Eye (tissue), 1 donor: Measurements from ENCODE around the gene TTC28.
A peak's percentile ranks its signal among the peaks of the same experiment; 100 is the strongest.
"Not testable (repeated sequence)": the region's sequence is repeated elsewhere in the genome, so short reads cannot be mapped to it uniquely, and the experiment has no call there.

Experiments
- DNase-seq: peaks from one replicate; pipeline ENCODE4 v3.0.0-alpha.2; 2015

Gene TTC28

DNA sequence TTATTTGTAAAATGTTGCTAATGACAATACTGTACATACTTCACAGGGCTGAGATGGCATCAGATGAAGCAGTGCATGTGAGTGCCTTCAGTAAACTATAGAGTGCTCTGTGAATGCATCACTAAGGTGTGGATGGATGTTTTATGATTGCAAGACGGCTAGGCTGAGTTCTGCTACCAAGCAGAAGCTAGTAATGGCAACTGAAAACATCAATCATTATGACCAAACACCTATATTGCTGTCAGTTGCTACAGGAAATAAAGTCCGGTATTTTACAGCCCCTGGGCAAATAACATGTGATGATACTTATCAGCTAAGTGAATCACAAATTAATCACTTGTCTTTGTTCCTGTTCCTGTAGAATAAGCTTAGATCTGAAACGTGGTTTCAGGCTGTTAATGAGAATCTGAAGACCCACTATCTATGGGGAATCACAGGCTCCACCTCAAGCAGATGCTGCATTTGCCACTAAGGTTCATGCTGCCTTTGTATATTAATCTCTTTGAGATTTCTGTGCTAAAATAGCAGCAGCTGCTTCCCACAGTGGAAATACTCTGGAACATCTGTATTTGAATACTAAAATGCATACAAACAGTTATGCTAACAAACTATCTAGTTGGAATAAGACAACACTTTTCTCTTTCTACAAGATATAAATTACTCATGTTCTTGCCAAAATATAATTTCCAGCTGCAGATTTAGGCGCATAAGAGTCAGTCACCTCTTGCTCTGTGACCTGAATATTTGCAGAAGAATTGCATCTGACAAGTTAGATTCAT lies 506.6 kb downstream of the TTC28 start:
- DNase-seq: peak; percentile 42

DNA sequence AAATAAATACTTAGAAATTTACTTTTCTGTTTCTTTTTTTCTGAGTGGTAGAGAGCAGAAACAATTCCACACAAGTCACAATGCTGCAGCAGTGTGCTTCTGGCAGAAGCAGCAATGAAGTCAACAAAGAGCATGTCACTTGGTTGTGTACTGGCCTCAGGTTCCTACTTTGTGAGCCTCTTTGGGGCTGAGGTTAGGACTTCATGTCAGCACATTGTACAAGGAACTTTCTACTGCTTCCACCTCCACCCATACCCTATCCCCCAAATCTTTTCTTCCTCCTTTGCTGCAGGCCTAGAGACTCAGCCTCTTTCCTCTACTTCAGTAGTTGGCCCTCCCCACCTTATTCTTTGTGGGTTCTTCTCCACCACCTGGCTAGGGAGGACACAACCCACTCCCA lies 507.9 kb downstream of the TTC28 start:
- peak; percentile 33 for DNase-seq

DNA sequence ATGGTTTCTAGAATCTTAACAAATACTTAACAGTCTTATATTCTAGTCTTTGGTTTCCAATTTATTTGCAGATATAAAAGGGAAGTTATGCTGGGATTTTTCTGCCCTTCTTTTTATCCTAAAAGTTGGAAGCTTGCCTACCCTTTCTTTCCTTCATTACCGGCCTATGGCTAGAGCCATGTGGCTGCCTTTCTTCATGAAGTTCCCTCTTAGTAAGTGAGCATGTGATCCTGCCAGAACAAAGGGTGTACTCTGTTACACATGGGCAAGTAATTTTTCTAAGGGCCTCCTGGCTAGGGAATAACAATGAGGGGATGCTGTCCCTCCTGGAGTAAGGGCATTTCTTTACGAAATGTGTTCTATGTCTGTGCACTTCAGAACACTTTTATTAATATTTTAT lies 508.5 kb downstream of the TTC28 start:
- peak; percentile 87 for DNase-seq

DNA sequence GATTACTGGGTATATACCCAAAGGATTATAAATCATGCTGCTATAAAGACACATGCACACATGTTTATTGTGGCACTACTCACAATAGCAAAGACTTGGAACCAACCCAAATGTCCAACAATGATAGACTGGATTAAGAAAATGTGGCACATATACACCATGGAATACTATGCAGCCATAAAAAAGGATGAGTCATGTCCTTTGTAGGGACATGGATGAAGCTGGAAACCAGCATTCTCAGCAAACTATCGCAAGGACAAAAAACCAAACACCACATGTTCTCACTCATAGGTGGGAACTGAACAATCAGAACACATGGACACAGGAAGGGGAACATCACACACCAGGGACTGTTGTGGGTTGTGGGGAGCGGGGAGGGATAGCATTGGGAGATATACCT lies 510.3 kb downstream of the TTC28 start:
- DNase-seq: not testable (repeated sequence)

DNA sequence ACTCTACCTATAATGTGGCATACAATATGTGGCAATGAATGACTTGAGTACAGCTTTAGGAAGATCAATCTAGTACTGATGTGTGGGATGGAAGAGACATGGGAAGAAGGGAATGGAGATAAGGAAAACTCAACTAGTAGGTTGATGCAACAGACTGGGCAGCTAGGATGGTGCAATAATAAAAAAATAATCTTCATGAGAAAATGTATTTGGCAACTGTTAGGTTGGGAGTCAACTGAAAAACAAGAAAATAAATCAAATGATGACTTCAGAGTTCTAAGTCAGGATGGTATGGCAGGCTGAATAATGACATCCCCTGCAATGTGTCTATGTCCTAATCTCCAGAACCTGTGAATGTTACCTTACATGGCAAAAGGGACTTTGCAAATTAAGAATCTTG lies 523.8 kb downstream of the TTC28 start:
- no peak for DNase-seq

DNA sequence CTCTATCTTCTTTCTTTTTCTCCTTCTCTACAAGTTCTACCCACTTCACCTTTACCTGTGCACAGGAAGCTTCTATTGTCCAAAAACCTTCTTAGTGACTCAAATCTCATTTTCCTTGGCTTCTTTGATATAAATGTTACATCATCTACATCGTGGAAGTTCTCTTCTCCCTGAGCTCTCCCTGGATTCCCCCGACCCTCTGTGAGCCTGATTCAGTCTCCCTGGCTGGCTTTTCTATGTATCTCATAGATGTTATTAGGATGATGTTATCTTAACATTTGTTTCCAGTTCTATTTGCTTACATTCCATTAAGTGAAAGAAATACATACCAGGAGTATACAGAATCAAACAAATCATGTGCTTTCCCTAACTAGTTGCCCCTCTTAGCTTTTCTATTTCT lies 524.8 kb downstream of the TTC28 start:
- DNase-seq: no peak

DNA sequence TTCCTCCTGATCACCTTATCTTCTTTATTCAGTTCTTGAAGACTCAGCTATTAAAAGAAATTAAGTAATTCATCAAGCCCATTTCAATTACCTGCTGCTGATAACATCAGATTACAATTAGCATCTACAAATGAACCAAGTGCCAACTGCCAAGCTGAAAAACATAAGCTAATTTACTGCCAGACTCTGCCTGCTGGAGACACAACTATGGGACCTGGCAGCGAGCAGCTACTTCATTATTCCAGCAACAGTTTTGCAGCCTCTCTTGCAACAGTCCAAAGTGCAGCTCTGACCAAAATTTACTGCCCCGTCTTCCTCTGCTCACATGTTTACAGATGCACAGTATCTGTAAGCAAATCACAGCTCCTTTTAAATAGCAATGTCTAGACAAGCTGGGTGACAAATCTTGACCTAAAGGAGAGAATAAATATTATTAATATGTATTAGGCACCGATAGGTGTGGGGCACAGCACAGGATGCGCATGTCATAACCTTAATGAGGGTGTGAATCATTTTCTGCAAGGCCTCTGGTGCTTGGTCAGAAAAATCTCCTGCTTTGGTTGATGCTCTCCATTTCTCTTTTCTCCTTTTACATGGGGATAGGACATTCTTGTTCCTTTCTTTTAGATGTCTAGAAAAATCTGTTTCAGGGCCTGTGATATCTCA lies 528.4 kb downstream of the TTC28 start:
- DNase-seq: no peak

DNA sequence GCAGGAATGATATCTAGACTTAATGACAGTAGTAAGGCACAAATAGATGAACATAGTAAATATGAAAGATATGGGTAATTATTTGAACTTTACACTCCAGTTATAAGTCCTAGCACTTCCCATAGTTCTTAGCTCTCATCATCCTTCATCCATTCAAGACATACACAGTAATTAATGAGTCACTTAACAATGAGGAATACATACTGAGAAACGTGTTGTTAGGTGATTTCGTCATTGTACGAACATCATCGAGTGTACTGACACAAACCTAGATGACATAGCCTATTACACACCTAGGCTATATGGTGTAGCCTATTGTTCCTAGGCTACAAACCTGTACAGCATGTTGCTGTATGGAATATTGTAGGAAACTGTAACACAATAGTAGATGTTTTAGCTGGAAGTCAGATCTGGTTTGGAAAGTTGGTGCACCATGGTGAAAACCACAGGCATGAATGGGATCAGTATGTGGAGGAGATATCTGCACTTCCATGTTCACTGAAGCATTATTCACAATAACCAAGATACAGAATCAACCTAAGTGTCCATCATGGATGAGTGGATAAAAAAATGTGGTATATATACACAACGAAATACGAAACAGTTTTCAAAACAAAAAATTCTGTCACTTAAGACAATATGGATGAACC lies 530.7 kb downstream of the TTC28 start:
- DNase-seq: no peak

DNA sequence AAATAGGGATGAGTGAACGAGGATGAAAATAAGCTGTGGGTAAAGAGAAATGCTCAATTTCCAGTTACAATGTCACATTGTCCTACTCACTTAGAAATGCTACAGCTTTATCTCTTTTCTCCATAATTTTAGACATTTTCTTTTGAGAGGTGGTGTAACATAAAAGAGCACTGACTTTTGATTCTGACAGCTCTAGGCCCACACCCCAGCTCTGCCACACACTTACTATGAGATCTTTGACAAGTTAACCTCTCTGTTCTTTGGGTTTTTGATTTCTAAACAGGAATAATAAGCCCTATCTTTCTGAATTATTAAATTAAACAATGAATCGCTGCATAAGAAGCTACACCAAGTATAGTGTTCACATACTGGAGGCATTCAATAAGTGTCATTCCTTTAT lies 532.2 kb downstream of the TTC28 start:
- DNase-seq: no peak

DNA sequence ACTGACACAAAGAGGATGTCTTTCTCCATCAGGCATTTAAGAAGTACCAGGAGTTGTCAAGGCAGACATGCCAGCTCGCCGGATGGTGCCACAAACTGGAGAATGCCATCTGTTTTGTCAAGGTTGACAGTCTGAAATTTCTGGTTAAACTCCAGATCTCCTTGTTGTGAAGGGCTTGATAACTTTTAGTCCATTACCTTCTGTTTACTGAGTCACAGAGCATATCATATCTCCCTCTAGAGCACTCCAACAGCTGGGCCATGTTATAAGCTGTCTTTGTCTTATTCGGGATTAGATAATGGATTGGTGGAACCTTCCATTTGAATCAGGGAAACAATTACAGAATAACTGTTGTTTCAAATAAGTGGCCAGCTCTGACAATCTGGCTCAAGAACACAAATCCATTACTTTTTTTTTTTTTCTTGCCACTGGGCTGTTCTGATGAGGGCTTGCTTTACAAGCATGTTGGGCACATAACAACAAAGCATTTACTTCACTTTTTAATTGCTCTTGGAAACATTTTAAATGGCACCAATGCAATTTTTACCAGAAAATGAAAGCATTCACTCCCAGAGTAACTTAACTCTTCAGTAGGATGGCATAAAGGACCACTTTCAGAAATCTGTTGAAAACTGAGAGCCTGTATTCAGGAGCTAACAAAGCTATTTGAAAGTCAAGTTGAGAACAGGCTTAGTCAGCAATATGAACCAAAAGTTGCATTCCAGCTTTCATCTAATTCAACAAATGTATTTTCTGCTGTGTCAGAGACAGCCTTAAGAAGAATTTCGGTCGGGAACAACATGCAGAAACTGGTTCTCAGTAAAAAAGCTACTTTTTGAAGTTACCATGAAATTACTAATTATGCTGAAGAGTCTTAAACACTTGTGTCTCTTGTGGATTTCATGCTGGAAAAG lies 533.0 kb downstream of the TTC28 start:
- peak; percentile 23 for DNase-seq

DNA sequence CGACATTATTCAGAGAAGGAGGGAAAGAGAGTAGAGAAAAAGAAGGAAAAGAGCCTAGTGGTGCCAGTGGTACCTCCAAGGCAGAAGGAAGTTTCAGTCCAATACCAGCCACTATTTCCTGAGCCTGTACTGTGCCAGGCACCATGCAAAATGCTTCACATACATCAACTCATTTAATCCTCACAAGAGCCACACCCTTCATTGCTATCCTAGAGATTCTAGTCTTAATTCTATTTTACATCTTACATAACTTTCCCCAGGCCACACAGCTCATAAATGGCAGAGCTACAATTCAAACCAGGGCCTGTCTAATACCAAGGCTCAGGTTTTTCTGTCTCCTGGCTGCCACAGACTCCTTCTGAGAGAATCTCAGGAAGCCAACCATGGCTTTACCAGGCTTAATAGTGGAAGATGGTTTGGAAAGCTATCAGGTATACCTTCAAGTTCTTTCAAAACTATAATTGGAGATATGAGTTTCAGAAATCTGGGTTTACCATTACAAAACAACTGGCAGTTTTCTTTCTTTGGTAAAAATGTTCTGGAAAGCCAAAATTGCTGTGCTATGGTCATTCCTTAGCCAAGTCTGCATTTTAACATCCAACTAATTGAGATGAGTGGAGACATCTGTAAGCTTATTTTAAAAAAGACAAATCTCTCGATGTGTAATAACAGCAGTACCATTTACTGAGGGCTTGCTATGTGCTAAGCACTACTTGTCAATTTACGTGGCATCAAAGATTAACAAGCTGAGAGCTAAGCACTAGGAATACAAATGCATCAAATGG lies 535.5 kb downstream of the TTC28 start:
- DNase-seq: no peak

DNA sequence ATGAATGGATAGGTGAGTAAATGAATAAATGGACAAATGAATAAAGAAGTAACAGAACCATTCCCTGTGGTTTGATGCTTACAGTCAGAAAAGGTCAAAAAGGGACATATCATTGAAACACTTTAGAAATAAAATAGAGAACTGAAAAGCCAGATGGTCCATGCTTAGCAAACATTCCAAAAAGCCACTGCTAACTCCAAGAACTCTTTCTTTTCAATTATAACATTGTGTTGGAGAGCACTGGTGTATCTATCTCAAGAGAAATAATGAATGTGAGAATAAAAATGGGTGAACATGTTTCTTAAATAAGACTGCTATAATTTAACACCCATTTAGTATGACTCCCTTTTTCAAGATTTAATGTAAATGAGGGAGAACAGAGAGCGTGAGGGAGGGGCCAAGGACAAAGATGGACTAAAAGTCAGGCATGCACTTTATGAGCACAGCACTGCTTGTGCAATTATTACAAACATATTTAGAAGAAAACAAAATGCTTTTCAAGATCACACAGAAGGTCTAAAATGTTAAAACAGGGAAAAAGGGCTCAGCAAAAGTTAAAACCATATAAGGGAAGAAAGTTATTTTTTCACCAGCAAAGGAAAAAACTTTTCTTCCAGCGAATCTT lies 536.3 kb downstream of the TTC28 start:
- DNase-seq: no peak

DNA sequence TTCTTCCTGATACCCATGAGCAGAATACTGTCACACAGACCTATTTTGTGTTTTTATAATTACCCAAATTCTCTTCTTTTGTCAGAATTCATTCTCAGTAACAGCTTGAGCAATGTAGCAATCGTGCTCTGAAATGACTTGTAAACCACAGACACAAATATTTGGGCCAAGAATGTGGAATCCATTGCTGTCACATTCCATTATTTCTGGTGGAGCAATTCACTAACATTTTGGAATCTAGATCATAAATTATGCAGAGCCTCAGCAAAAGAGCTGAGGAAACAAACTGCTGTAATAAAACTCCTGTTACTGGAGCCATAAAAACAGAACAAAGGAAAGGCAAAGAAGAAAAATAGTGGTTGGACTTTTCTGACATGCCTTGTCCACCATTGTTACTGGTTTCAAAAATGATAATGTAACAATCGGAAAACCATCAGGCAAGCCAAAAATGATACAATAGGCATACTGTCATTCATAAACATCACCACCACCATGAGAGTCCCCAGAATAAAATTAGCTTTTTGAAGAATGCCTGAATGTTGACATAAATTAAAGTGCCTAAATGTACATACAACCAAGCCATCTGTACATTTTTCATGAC lies 537.2 kb downstream of the TTC28 start:
- DNase-seq: peak; percentile 95

DNA sequence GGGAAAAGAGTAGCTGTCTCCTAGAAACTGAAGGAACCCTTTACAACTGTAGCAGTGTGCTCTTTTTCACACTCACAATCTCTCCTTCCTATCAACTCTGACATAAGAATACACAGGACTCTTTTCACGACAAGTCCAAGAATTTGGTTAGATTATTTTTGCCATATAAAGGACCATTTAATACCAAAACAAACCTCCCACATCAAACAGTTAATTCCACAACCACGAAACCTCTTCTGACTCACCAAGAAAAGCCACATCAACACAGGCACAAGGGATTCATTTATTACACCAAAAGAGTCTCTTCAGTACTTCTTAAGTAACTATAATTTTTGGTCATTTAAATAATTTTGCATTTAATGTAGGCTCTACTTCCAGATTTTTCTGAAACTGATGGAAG lies 538.0 kb downstream of the TTC28 start:
- DNase-seq: peak; percentile 24

DNA sequence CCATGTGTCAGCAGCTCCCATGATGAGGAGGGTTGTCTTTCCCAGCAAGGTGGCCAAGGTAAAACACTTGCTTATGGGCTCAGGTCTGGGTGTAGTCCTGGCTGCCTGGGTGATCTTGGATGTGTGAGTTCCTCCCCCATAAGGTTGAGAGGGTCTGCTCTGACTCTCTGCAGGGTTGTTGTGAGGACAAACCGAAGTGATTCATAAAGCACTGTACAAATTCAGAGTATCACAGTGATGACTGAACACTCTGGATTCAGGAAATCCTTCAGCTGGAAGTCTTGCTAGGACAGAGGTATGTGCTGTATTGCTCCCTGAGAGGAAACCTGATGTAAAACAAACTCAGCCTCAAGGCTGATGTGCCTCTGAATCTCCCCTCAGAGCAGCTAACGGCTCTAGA lies 539.7 kb downstream of the TTC28 start:
- DNase-seq: peak; percentile 56

DNA sequence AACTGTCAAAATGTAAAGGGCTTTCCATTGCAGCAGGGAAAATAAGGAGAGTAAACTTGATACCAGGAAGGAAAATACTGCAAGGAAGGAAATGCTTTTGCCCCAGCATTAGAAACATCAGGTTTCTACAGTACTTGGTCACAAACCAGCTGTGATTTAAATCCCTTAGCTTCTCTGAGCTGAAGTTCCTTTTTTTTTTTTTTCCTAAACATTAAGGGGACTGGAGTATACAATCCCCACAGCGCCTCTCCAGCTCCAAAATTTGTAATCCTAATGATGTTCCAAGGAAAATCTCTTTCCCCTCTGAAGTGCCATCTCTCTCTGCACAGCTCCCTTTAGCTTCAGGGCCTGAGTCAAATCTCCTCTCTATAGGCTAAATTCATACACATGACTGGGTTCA lies 540.1 kb downstream of the TTC28 start:
- peak; percentile 47 for DNase-seq

DNA sequence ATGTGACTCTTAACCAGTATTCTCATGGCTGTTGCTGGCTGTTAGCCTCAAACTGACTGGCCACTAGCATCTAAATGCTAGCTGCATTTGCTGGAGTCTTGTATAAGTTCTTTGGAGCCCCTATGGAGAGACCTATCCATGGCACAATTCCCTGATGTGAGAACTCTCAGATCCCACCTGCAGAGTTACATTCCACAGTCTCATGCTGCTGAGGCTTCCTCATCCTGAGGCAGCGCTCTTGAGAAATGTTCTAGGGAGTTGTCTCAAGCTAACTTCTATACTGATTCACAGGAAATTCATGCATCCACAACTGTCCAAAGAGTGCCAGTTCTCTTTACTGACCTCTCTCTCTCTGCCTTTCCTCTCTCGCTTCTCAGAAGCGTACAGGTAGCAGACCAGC lies 542.6 kb downstream of the TTC28 start:
- DNase-seq: no peak

DNA sequence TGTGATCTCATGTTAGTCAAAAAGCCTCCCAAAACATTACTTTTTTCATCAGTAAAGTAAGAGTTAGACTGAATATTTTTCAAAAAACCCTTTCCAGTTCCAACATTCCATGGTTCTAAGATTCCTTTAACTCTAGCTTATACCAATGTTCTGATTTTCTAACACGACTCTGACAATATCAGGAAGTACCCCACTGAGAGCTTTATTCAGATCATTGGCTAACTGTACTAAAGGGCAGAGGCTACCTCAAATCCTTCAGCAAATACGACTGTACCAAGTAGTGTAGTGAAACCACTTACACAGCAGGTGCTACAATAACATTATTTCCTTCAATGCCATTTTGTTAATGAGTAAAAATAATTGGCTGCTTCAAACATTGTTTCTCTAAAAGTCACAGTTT lies 547.2 kb downstream of the TTC28 start:
- DNase-seq: no peak

DNA sequence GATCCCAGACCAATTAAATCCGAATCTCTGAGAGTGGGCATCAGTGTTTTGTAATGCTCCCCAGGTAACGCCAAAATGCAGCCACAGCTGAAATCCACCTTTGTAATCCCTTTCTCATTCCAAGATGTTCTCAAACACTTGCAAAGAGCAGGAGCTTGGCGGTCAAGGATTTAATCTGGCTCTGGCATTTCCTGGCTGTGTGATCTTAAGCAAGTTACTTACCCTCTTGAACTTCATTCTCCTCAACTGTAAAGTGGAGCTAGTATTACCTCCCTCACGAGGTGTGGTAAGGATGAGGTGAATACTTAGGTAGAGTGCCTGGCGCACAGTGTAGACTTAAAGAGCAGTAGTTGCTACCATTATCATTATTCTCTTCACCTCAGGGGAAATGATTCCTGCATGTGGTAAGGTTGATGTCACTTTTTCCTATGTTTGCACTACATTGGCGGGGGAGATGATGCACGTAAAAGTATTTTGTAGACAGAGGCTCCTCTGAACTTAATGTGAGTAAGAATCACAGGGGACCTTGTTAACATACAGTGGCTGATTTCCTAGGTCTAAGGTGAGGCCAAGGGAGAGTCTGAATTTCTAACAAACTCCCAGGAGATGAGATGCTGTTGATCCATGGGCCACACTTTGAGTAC lies 550.2 kb downstream of the TTC28 start:
- no peak for DNase-seq

DNA sequence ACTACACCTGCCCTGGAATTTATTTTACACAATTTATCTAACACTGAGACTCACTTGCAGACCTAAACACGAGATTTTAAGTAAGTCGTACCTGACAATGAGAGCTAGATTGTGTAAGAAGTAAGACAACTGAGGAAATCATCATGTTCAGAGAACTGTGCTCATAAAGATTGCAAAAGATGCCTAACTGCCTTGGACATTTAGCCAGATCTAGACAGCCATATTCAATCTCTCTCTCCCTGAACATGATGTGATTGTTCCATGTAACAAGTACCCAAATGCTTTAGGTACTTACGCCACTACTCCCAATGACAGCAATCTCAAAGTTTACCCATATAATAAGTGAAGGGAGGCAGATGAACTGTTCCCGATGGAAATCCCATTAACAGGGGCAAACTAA lies 550.8 kb downstream of the TTC28 start:
- no peak for DNase-seq

DNA sequence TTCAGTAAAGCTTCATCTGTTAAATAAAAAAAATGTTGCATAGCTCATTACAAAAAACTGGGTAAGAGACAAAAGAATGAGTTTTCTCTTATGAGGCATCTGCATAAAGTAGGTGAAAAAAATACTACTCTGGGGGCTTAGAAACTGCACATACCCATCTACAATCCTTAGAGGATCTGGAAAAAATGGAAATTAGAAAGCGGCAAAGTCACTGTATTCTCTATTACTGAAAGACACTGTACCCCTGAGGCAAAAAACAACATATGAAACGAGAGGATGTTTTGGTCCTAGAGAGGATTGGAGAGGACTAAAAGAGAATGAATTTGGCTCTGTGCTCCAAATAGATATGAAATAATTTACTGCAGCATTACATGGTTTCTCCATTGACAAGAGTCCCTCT lies 553.8 kb downstream of the TTC28 start:
- DNase-seq: no peak
